HG03520 (cell line): ENCODE data around the gene ABCA10.

Experiments used
- ATAC-seq: cut with Tn5 transposase; IDR thresholded peaks from one replicate; pipeline ENCODE4 v1.9.1; 2021; ENCODE audit warnings: mild to moderate bottlenecking, moderate library complexity; ENCODE audit not compliant: unreplicated experiment

Gene ABCA10

DNA sequence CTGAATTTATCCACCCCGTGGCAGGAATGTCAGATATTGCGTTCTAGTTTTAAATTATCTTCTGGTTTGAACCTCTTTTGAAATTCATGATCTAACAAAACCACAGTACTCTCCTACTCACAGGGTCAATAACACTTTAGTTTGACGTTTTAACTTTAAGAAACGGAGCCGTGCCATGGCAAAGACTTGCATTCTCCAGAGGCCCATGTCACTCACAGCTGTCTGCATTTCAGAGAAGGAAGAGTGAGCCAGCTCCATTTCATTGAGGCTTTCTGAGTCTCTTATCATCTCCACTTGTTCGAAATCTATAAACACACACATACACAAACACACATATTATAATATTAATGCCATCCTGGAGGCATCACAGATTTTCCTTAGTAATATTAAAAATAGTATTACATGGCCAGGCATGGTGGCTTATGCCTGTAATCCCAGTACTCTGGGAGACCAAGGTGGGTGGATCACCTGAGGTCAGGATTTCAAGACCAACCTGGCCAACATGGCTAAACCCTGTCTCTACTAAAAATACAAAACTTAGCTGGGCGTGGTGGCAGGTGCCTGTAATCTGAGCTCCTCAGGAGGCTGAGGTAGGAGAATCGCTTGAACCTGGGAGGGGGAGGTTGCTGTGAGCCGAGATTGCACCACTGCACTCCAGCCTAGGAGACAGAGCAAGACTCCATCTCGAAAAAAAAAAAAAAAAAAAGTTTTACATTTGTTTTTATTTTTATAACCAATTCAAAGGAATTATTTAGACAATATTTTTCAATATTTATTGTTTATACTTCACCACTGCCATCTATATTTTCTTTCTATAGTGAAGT is 122.5 kb downstream of the ABCA10 start:
- ATAC-seq = no peak

GRCh38 chr17:69103557-69104233 is 124.9 kb downstream of the ABCA10 start:
- ATAC-seq = no peak

GRCh38 chr17:69098625-69099024 is 130.0 kb downstream of the ABCA10 start:
- ATAC-seq = no peak
